Measurements from ENCODE around the gene THEM4. TPM values are rescaled to one million over a fixed set of nuclear protein-coding genes. Genes with fewer than 3 reads are reported as not detected.
"Not testable (repeated sequence)": the region's sequence is repeated elsewhere in the genome, so short reads cannot be mapped to it uniquely, and the experiment has no call there.

Gene THEM4
- total RNA-seq, 2 donors from 2014 or later = 20.4 to 27.4 TPM

DNA sequence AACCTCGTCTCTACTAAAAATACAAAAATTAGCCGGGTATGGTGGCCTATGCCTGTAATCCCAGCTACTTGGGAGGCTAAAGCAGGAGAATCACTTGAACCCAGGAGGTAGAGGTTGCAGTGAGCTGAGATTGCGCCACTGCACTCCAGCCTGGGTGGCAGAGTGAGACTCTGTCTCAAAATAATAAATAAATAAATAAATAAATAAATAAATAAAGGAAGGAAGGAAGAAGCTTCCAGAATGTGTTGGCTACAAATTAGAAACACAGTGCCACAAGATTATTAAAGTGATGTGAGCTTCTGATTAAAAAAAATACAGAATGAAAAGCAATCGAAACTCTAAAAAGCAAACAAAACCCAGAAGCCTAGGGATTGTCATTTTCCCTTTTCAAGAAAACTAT is 25.4 kb downstream of the THEM4 start:
- ATAC-seq; DNase-seq (ENCODE audit: low spot score in 2 of 2); H3K27ac Mint-ChIP-seq; H3K9me3 Mint-ChIP-seq: not testable (repeated sequence)
- H3K36me3 Mint-ChIP-seq = peaks cover 15 to 17% of the 10 kb centered on the region in 2 donors

DNA sequence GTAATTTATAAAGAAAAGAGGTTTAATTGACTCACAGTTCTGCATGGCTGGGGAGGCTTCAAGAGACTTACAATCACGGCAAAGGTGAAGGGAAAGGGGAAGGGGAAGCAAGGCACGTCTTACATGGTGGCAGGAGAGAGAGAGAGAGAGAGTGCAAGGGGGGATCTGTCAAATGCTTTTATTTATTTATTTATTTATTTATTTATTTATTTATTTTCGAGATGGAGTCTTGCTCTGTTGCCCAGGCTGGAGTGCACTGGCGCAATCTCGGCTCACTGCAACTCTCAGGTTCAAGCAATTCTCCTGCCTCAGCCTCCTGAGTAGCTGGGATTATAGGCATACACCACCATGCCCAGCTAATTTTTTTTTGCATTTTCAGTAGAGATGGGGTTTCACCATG is 26.4 kb downstream of the THEM4 start:
- DNase-seq (ENCODE audit: low spot score in 2 of 2); ATAC-seq; H3K27ac Mint-ChIP-seq; H3K9me3 Mint-ChIP-seq: not testable (repeated sequence)
- peaks cover 11 to 14% of the 10 kb centered on the region in 2 donors for H3K36me3 Mint-ChIP-seq

DNA sequence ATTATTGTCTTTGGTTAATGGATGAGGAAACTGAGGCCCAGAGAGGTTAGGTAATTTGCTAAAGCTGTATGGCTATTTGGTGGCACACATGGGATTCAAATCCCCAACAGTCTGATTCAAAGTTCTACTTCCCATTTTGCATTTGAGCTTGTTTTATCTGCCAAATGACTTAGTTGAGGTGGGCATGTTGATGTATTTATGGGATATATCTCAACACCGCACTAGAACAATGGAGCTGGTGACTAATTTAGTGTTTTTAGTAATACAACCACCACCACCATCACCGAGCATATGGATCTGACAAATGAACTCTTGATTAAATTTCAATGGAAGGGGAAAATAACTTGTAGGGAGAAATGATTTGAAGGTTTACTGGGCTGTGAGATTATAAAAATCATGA is 26.8 kb downstream of the THEM4 start:
- DNase-seq (ENCODE audit: low spot score in 2 of 2) (no peak), ATAC-seq (no peak)
- no peak overlapping the region for H3K27ac Mint-ChIP-seq
- no peaks in the 10 kb centered on the region for H3K9me3 Mint-ChIP-seq
- H3K36me3 Mint-ChIP-seq = peaks cover 7 to 11% of the 10 kb centered on the region in 2 donors

DNA sequence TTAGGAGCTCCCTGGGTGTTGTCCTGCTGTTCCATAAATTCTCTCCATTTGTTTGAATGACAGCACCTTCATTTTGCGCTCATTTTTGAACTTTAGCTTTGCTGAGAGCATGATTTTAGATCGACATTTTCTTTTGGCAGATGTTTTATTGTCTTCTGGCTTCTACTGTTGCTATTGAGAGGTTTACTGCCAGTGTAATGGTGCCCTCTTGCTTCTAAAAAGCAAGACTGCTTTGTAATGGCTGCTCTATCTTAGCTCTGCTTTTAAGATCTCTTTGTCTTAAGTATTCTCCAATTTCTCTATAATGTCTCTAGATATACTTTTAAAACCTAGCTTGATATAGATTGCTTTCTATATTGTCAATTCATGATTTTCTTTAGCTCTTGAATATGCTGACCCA is 27.8 kb downstream of the THEM4 start:
- no peaks in the 10 kb centered on the region for H3K9me3 Mint-ChIP-seq
- ATAC-seq = no peak
- no peak for DNase-seq (ENCODE audit: low spot score in 2 of 2)
- no peak overlapping the region for H3K27ac Mint-ChIP-seq
- peaks cover 6 to 13% of the 10 kb centered on the region in 2 donors for H3K36me3 Mint-ChIP-seq

DNA sequence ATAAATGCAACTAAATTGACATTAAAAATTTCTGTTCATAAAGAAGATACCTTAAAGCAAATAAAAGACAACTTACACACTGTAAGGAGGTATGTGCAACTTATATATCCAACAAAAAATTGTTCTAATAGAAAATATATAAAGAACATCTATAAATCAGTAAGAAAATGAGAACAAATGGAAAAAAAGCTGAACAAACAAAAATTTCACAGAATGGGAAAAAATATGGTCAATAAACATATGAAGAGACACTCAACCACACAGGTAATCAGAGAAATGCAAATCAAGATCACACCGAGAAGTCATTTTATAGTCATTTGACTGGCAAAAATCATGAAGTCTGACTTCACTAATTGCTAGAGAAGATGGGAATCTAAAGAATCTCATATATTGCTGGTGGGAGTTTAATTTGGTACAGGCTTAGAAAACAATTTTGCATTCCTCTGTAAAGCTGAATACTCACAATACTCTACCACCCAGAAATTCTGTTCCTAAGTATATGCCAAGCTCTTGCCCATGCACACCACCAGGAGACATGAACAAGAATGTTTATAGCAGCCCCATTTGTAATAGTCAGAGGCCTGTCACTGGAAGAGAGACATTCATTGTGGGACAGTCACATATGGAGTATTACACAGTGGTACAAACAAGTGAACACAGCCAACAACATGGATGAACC is 33.8 kb downstream of the THEM4 start:
- Mint-ChIP-seq H3K27ac (no peak overlapping the region), H3K36me3 (peaks cover 6 to 21% of the 10 kb centered on the region in 2 donors), H3K9me3 (no peaks in the 10 kb centered on the region)
- ATAC-seq = no peak
- no peak for DNase-seq (ENCODE audit: low spot score in 2 of 2)

DNA sequence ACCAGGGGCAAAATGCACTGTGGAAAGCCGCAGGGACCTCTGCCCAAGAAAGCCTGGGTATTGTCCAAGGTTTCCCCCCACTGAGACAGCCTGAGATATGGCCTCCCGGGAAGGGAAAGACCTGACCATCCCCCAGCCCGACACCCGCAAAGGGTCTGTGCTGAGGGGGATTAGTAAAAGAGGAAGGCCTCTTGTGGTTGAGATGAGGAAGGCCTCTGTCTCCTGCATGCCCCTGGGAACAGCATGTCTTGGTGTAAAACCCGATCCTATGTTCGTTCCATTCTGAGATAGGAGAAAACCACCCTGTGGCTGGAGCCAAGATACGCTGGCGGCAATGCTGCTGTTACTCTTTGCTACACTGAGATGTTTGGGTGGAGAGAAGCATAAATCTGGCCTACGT is 36.5 kb downstream of the THEM4 start:
- not testable (repeated sequence) for ATAC-seq; H3K9me3 Mint-ChIP-seq; DNase-seq (ENCODE audit: low spot score in 2 of 2); H3K27ac Mint-ChIP-seq
- H3K36me3 Mint-ChIP-seq = peaks cover 6 to 21% of the 10 kb centered on the region in 2 donors

DNA sequence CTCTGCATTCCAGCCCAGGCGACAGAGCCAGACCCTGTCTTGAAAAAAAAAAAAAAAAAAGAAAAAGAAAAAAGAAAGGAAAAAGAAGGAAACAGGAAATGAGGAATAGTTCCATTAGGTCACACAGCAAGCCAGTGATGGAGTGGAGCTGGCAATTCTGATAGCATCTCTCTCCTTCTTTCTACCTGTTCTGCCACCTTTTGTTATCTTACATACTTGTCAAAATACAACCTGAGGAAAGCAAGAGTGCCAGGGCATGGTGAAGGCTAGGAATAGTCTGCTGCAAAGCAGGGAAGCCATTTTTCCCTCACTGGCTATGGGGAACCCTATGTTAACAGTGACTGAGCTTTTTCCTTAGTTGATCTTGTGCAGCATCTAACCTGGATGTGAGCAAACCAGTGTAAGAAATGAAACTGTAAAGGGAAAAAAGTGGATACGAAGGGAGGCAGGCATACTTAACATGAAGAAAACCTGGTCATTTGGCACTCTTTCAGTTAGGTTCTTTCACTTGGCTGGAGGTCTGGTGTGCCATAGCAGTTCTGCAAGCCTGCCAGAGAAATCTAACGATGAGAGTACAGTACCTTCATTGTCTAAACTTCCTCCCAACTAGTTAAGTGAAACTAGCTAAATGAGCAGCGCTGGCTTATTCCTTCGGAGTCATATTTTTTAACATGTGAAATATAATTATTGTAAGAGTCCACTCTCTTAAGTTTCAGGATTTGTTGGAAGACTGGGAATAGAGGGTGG is 37.9 kb downstream of the THEM4 start:
- DNase-seq (ENCODE audit: low spot score in 2 of 2) (no peak), ATAC-seq (no peak)
- Mint-ChIP-seq H3K9me3 (peaks cover 0 to 7% of the 10 kb centered on the region in 2 donors), H3K36me3 (peaks cover 6 to 15% of the 10 kb centered on the region in 2 donors), H3K27ac (no peak overlapping the region)

DNA sequence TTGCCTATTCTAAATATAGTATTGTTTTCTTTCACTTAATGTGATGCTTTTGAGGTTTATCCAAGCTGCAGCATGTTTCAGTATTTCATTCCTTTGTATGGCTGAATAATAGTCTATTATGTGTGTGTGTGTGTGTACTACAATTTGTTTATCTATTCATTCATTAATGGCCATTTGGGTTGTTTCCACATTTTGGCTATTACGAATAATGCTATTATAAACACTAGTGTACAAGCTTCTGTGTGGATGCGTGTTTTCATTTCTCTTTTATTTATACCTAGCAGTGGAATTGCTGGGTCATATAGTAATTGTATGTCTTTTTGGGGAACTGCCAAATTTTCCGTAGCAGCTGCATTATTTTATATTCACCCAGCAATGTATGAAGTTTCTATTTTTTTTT is 40.8 kb downstream of the THEM4 start:
- H3K9me3 Mint-ChIP-seq = peaks cover 0 to 7% of the 10 kb centered on the region in 2 donors
- no peak for DNase-seq (ENCODE audit: low spot score in 2 of 2)
- no peak overlapping the region for H3K27ac Mint-ChIP-seq
- H3K36me3 Mint-ChIP-seq = peaks cover 0 to 5% of the 10 kb centered on the region in 2 donors
- no peak for ATAC-seq

DNA sequence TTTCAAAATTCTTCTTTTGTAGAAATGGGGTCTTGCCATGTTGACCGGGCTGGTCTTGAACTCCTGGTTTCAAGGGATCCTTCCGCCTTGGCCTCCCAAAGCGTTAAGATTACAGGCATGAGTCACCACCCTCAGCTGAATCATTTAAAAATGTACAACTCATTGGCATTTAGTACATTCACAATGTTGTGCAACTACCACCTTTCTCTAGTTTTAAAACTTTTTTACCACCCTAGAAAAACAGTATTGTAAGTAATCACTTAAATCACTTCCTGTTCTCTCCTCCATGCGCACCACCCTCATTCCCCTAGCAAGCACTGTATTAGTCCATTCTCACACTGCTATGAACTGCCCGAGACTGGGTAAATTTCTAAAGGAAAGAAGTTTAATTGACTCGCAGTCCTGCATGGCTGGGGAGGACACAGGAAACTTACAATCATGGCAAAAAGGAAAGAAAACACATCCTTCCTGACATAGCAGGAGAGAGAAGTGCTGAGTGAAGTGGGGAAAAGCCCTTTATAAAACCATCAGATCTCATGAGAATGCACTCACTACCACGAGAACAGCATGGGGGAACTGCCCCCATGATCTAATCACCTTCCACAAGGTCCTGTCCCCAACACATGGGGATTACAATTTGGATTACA is 41.4 kb downstream of the THEM4 start:
- DNase-seq (ENCODE audit: low spot score in 2 of 2) (no peak), ATAC-seq (peak; percentile 26 to 67)
- Mint-ChIP-seq H3K36me3 (no peaks in the 10 kb centered on the region), H3K9me3 (peaks cover 0 to 7% of the 10 kb centered on the region in 2 donors), H3K27ac (no peak overlapping the region)

DNA sequence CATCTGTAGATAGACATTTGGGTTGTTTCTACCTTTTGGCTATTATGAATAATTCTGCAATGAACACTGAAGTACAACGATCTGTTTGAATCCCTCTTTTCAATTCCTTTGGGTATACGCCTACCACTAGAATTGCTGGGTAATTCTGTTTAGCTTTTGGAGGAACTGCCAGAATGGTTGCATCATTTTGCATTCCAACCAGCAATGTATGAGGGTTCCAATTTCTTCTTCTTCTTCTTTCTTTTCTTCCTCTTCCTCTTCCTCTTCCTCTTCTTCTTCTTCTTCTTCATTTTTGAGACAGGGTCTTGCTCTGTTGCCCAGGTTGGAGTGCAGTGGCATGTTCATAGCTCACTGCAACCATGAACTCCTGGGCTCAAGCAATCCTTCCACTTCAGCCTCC is 42.0 kb downstream of the THEM4 start:
- ATAC-seq = no peak
- Mint-ChIP-seq H3K36me3 (no peaks in the 10 kb centered on the region), H3K27ac (no peak overlapping the region), H3K9me3 (peaks cover 0 to 7% of the 10 kb centered on the region in 2 donors)
- no peak for DNase-seq (ENCODE audit: low spot score in 2 of 2)

DNA sequence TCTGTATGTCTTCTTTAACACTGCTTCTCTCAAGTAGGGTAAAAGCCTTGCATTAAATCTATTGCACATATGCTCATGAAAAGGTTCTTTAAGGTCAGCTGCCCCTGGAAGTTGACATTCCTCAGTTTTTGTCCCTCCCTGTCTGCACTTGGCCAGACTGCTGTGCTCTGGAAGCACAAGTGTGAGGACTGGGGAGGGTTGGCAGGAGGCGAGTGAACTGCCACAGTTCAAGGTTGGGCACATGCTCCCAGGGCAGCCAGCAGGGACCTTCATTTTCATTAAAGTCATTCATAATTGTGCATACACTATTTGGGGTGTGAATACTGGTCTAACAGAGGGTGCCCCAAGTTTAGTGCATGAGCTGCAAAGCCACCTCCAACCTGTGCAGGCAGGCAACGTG is 44.9 kb downstream of the THEM4 start:
- ATAC-seq (no peak), DNase-seq (ENCODE audit: low spot score in 2 of 2) (no peak)
- peaks cover 0 to 7% of the 10 kb centered on the region in 2 donors for H3K9me3 Mint-ChIP-seq
- no peak overlapping the region for H3K27ac Mint-ChIP-seq
- no peaks in the 10 kb centered on the region for H3K36me3 Mint-ChIP-seq

DNA sequence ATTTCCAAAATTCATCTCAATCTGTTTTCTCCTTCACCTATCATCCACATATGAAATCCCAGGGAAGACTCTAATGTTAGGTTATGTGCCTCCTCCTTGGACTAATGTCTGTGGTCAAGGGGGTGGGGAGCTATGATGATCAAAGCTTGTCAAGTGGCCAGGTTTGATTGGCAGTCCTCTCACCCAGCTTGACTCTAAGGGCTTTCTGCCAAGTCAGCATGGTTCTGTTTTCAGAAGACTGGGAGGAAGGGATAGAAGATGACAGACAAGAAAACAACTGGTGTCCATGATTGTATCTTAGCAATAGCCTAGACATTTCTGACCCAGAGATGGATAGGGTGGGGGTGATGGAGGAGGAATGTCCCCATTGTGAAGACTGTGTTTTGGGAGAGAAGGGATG is 46.7 kb downstream of the THEM4 start:
- Mint-ChIP-seq H3K9me3 (peaks cover 0 to 2% of the 10 kb centered on the region in 2 donors), H3K27ac (no peak overlapping the region), H3K36me3 (no peaks in the 10 kb centered on the region)
- no peak for ATAC-seq
- no peak for DNase-seq (ENCODE audit: low spot score in 2 of 2)

DNA sequence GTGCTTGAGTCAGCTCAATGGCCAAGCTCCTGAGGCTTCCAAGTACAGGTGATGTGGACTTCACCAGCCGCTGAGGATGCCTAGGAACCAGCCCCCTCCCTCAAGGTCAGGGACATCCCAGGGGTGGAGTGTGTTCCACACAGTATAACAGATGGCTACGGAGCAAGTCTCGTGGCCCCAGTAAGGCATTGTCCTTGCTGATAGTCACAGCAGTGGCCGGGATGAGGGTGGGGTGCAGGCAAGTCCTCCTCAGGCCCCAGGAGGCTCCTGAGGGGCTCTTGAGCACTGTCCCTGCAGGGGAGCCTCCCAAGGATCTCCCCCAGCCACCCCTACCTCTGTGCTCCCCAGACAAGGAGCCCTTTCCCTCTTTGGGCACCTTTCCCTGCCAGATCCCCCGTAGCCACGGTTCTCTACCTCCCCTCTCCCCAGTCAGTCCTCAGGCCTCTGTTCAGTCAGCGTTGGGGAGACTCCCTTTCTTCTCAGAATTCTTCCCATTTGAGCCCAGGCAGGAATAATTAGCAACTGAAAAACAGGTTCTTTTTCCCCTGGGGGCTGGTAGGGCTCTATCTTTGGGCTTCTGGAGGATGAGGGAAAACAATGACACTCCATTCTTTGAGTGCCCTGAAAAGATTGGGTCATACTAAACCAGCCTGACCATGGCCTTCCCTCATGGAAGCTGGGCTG is 48.7 kb downstream of the THEM4 start:
- ATAC-seq = no peak
- Mint-ChIP-seq H3K27ac (no peak overlapping the region), H3K36me3 (no peaks in the 10 kb centered on the region), H3K9me3 (no peaks in the 10 kb centered on the region)
- DNase-seq (ENCODE audit: low spot score in 2 of 2) = no peak

DNA sequence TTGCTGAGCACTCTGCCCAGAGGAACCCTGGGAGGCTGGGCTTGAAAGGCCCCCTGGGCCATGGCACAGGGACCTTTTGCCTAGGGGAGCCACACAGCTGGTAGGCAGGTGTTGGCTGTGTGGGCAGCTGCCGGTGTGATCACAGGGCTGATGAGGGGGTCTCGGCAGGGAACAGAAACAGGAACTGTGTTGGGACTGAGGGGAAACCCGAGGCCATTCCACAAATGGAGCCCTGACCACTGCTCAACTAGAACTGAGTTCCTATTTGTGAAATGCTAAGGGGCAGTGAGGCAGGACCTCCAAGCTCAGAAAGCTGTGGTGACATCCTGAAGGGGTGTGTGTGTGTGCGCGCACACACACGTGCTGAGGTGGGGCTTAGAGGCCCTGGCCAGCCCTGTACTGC is 49.4 kb downstream of the THEM4 start:
- H3K27ac Mint-ChIP-seq = peak overlapping the region in 1 of 2 donors; percentile 88

DNA sequence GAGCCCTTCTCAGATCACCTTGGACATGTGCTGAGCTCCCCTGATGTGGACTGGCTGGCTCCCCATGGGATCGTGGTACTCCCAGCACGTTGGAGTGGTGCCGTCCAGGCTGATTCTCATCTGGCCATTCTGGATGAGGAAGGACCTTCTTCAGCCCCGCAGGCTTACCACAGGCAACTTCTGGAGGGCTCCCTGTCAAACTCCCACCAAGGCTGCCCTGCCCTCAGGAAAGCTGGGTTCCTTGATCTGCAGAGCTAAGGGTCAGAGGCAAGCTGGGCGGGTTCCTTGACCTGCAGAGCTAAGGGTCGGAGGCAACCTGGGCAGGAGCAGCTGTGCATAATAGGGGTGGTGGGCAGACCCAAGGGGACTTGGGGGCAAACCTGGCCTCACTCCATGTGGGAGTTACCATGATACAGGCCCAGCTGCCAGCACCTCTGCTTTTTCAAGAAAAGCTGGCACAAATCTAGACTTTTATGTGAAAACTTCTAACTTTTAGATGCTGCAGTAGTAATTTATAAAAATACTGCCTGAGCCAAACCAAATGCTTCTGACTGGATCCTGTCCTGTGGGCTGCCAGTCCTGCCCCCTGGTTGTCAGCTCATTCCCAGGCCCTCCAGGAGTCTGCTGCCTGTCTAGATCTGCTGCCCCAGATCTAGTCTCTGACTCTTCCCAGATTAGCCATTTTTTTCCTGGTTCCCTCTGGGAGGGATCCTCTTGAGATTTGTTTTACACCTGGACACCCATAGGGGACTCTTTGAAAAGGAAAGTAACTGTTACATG is 50.2 kb downstream of the THEM4 start:
- ATAC-seq = no peak
- DNase-seq (ENCODE audit: low spot score in 2 of 2) = no peak
- no peaks in the 10 kb centered on the region for H3K36me3 Mint-ChIP-seq
- H3K27ac Mint-ChIP-seq = peak overlapping the region in 1 of 2 donors; percentile 88
- H3K9me3 Mint-ChIP-seq = no peaks in the 10 kb centered on the region

More for the DNA sequence above, 49.4 kb downstream of the THEM4 start:
- ATAC-seq (no peak), DNase-seq (ENCODE audit: low spot score in 2 of 2) (no peak)
- Mint-ChIP-seq H3K36me3 (no peaks in the 10 kb centered on the region), H3K9me3 (no peaks in the 10 kb centered on the region)

DNA sequence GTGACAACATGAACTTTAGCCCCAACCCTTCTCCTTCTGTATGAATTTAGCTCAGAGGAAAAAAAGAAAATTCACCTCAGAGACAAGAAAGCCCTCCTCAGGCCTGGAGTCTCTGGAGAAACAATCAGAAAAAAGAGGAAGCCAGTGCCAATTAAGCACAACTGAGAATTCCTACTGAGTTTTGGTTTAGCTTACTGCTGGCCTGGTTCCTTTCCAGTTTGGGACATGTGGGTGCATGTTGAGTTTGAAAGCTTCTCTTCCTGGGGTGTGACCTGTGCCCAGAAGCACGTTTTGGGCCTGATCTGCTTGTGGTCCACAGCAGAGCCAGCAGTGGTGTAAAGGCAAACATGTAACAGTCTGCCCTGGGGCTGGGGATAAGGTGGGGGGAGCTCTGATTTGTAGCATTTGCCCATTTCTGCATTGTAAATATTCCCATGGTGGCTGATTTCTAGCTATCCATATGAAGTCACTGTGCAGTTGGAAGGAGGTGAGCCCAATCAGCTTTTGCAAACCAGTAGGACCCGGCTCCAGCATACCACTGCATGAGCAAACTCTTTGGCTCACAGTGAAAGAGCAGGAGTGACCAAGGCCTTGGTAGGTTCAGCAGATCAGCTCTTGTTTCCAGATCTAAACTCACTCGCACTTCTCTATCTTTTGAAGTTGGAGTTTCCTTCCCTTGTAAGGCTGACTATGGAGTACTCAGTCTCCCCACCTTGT is 51.1 kb downstream of the THEM4 start:
- no peak for ATAC-seq
- H3K36me3 Mint-ChIP-seq = no peaks in the 10 kb centered on the region
- no peak overlapping the region for H3K27ac Mint-ChIP-seq
- DNase-seq (ENCODE audit: low spot score in 2 of 2) = no peak
- no peaks in the 10 kb centered on the region for H3K9me3 Mint-ChIP-seq

Measured in activated naive CD4-positive, alpha-beta T cell treated with anti-CD3 and anti-CD28 coated beads, Interleukin-2, amount 50 U/mL, for 72 hours (primary cell).